ENCODE data around the gene MXRA5.
"Not testable (repeated sequence)": the region's sequence is repeated elsewhere in the genome, so short reads cannot be mapped to it uniquely, and the experiment has no call there.

MXRA5 gene

GRCh38 chrX:3362956-3363355, 16.5 kb upstream of the MXRA5 start:
- no peak overlapping the region for H3K4me3 ChIP-seq (ENCODE audit: low read depth, low read length)
- no peak for TF ChIP-seq CTCF (IDR thresholded peaks at IDR 0.05; ENCODE audit: low read depth, low read length)

- TF ChIP-seq CTCF (IDR thresholded peaks at IDR 0.05; ENCODE audit: low read depth, low read length): no peak
- no peak overlapping the region for H3K4me3 ChIP-seq (ENCODE audit: low read depth, low read length)
Measured at GRCh38 chrX:3360881-3361280, 14.4 kb upstream of the MXRA5 start.

- H3K4me3 ChIP-seq (ENCODE audit: low read depth, low read length): not testable (repeated sequence)
Measured at GRCh38 chrX:3352741-3353140, 6.3 kb upstream of the MXRA5 start.

GRCh38 chrX:3351276-3351675, 4.8 kb upstream of the MXRA5 start:
- no peak for TF ChIP-seq CTCF (IDR thresholded peaks at IDR 0.05; ENCODE audit: low read depth, low read length)
- no peak overlapping the region for H3K4me3 ChIP-seq (ENCODE audit: low read depth, low read length)

- TF ChIP-seq CTCF (IDR thresholded peaks at IDR 0.05; ENCODE audit: low read depth, low read length): no peak
- no peak overlapping the region for H3K4me3 ChIP-seq (ENCODE audit: low read depth, low read length)
Measured at GRCh38 chrX:3348191-3348590, 1.7 kb upstream of the MXRA5 start.

GRCh38 chrX:3345281-3346191, 916 bp downstream of the MXRA5 start:
- peak overlapping the region; percentile 51 for H3K4me3 ChIP-seq (ENCODE audit: low read depth, low read length)
- TF ChIP-seq CTCF (IDR thresholded peaks at IDR 0.05; ENCODE audit: low read depth, low read length): no peak

- not testable (repeated sequence) for H3K4me3 ChIP-seq (ENCODE audit: low read depth, low read length)
Measured at GRCh38 chrX:3343569-3343968, 2.9 kb downstream of the MXRA5 start.

- TF ChIP-seq CTCF (IDR thresholded peaks at IDR 0.05; ENCODE audit: low read depth, low read length): no peak
- H3K4me3 ChIP-seq (ENCODE audit: low read depth, low read length): no peak overlapping the region
Measured at GRCh38 chrX:3340016-3340415, 6.4 kb downstream of the MXRA5 start.
